ENCODE data around the gene CT45A1. TPM values are rescaled to one million over a fixed set of nuclear protein-coding genes. Genes with fewer than 3 reads are reported as not detected.
A peak's percentile ranks its signal among the peaks of the same experiment; 100 is the strongest.
"Not testable (repeated sequence)": the region's sequence is repeated elsewhere in the genome, so short reads cannot be mapped to it uniquely, and the experiment has no call there.

Gene CT45A1
- total and polyA plus RNA-seq, 4 experiments from 2014 or later = not detected

DNA sequence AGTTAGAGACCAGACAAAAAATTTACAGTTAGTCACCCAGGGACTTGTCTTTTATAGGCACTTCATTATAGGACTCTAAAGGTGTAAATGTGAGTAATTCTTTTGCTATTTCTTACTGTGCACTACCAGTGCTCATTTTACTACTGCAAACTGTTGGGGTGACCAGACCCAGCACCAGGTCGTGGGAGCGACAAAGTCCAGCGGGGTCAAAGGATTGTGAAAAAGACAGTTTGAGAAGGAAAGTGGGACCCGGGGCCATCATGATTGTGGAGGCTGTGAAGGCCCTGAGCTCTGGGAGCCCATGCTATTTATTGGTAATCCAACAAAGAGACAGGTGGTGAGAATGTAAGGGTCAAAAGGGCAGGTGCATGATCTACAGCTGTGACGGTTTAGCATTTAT is 21.2 kb downstream of the CT45A1 start:
- H3K36me3 ChIP-seq (ENCODE audit: insufficient read depth, low read length); H3K4me1 ChIP-seq (ENCODE audit: insufficient read depth, low read length); H3K4me3 ChIP-seq (ENCODE audit: low read length in 2 of 2); CTCF ChIA-PET (ENCODE audit: partially characterized antibody); H3K27ac Mint-ChIP-seq; H3K27me3 ChIP-seq (ENCODE audit: insufficient read depth, low read length); H3K36me3 Mint-ChIP-seq; H3K27ac ChIP-seq (ENCODE audit: low read depth, low read length); H3K9me3 ChIP-seq (ENCODE audit: control insufficient read depth in 1 of 2, low read length in 2 of 2); H3K9me3 Mint-ChIP-seq; H3K27me3 Mint-ChIP-seq; H3K4me3 Mint-ChIP-seq; POLR2A ChIA-PET (ENCODE audit: partially characterized antibody); H3K4me1 Mint-ChIP-seq; intact Hi-C loops (cut with micrococcal nuclease); DNase-seq: not testable (repeated sequence)

DNA sequence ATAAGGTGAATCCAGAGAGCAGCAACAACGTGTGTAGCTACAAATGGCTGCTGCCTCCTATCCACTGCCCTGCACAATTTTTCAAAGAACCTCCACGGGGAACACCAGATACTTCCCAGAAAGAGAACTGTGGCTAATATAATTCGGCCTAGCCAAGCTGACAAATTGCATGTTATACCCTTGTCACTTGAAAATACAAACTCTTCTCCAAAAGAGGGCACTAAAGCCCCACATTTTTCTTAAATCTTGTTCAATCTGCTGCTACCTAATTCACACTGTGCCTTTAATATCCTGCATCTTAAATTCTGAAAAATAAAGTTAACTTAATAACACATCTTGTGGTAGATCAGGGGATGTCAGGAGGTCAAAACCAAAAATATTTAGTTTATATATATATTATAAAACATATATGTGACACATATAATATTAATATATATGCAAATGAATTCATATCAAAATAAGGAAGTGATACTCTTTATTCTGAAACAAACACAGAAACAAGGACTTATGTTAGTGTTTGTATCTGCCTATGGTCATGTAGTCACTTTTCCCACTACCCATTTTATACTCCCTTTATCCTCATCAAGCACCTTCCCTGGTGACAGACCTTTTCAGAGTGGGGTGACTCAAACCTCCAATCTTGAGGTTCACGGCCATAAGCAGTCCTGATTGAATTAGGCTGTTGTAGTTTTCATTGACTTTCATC is 24.1 kb downstream of the CT45A1 start:
- ChIA-PET POLR2A (ENCODE audit: partially characterized antibody) (no interaction called here), CTCF (ENCODE audit: partially characterized antibody) (no interaction called here)
- H3K9me3 Mint-ChIP-seq = no peaks in the 10 kb centered on the region
- Histone ChIP-seq H3K27ac (ENCODE audit: low read depth, low read length) (no peak overlapping the region), H3K4me1 (ENCODE audit: insufficient read depth, low read length) (no peaks in the 10 kb centered on the region), H3K4me3 (ENCODE audit: low read length in 2 of 2) (no peak overlapping the region), H3K36me3 (ENCODE audit: insufficient read depth, low read length) (no peaks in the 10 kb centered on the region), H3K27me3 (ENCODE audit: insufficient read depth, low read length) (no peaks in the 10 kb centered on the region), H3K9me3 (ENCODE audit: control insufficient read depth in 1 of 2, low read length in 2 of 2) (no peaks in the 10 kb centered on the region)
- H3K27me3 Mint-ChIP-seq = peaks cover 0 to 1% of the 10 kb centered on the region in 2 donors
- no peak for DNase-seq
- intact Hi-C loops (cut with micrococcal nuclease) = no loop called here
- no peak overlapping the region for H3K27ac Mint-ChIP-seq
- no peak overlapping the region for H3K4me3 Mint-ChIP-seq
- H3K36me3 Mint-ChIP-seq = no peaks in the 10 kb centered on the region
- H3K4me1 Mint-ChIP-seq = peaks cover 0 to 5% (median 0%) of the 10 kb centered on the region in 4 donors

DNA sequence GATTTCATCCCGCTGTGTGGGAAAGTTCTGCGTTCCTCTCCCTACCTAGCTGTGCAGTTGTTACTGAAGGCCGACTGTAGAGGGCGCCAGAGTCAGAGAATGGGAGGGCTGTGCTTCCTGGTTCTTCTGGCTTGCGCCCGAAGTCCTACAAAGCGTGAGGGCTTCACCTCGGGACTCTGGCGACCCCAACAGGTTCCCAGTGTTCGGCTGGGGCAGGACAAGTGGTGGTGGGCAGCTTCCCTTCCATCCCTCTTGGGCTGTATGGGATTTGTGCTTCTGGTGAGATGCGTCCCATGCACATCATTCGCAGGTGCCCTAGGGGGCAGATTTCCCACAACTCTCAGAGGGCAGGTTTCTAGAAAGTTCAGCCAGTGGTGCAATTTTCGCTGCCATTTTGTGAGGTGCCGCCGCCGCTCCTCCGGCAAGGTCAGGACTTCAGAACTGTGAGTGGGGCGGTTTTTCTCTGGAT is 27.3 kb downstream of the CT45A1 start:
- ChIA-PET POLR2A (ENCODE audit: partially characterized antibody) (no interaction called here), CTCF (ENCODE audit: partially characterized antibody) (no interaction called here)
- peak overlapping the region in 3 of 8 donors; percentile 32 to 58 (median 41) for H3K4me3 Mint-ChIP-seq
- H3K36me3 Mint-ChIP-seq = no peaks in the 10 kb centered on the region
- Histone ChIP-seq H3K27me3 (ENCODE audit: insufficient read depth, low read length) (no peaks in the 10 kb centered on the region), H3K36me3 (ENCODE audit: insufficient read depth, low read length) (no peaks in the 10 kb centered on the region), H3K9me3 (ENCODE audit: control insufficient read depth in 1 of 2, low read length in 2 of 2) (no peaks in the 10 kb centered on the region), H3K4me1 (ENCODE audit: insufficient read depth, low read length) (no peaks in the 10 kb centered on the region), H3K27ac (ENCODE audit: low read depth, low read length) (no peak overlapping the region), H3K4me3 (ENCODE audit: low read length in 2 of 2) (no peak overlapping the region)
- DNase-seq = peak in 4 of 5 donors; percentile 21 to 31 (median 26)
- intact Hi-C loops (cut with micrococcal nuclease) = no loop called here
- H3K27me3 Mint-ChIP-seq = peaks cover 0 to 1% of the 10 kb centered on the region in 2 donors
- no peak overlapping the region for H3K27ac Mint-ChIP-seq
- H3K9me3 Mint-ChIP-seq = no peaks in the 10 kb centered on the region
- H3K4me1 Mint-ChIP-seq = peaks cover 0 to 5% (median 0%) of the 10 kb centered on the region in 4 donors

DNA sequence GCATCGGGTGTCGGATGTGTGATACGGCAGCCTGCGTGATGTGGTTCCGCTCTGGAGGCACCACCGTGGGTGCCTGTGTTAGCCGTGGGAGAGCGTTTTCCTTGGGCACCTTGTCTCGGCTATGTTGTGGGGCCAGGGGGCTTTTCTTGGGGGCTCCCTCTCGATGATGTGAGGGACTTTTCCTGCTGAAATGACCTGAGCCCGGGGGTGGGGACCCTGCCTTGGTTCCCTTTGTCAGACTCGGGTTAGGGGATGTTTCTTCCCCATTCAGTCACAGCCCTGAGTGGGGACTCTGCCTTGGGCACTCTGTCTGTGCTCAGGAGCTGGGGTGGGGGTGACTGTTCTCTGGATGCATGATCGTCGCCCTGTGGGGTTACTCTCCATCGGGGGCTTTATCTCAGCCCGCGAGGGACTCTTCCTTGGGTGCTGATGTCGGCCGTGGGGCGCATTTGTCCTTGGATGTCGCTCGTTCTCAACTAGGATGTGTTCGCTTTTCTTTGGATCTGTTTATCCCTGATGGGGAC is 27.8 kb downstream of the CT45A1 start:
- intact Hi-C loops (cut with micrococcal nuclease) = no loop called here
- Mint-ChIP-seq H3K4me3 (peak overlapping the region in 1 of 8 donors; percentile 47), H3K36me3 (no peaks in the 10 kb centered on the region), H3K27me3 (peaks cover 0 to 1% of the 10 kb centered on the region in 2 donors), H3K9me3 (no peaks in the 10 kb centered on the region), H3K4me1 (peaks cover 0 to 5% (median 0%) of the 10 kb centered on the region in 4 donors), H3K27ac (no peak overlapping the region)
- POLR2A ChIA-PET (ENCODE audit: partially characterized antibody) = no interaction called here
- H3K27ac ChIP-seq (ENCODE audit: low read depth, low read length) = no peak overlapping the region
- H3K36me3 ChIP-seq (ENCODE audit: insufficient read depth, low read length) = no peaks in the 10 kb centered on the region
- no peak for DNase-seq
- no peaks in the 10 kb centered on the region for H3K4me1 ChIP-seq (ENCODE audit: insufficient read depth, low read length)
- H3K4me3 ChIP-seq (ENCODE audit: low read length in 2 of 2) = no peak overlapping the region
- no peaks in the 10 kb centered on the region for H3K27me3 ChIP-seq (ENCODE audit: insufficient read depth, low read length)
- CTCF ChIA-PET (ENCODE audit: partially characterized antibody) = no interaction called here
- no peaks in the 10 kb centered on the region for H3K9me3 ChIP-seq (ENCODE audit: control insufficient read depth in 1 of 2, low read length in 2 of 2)

DNA sequence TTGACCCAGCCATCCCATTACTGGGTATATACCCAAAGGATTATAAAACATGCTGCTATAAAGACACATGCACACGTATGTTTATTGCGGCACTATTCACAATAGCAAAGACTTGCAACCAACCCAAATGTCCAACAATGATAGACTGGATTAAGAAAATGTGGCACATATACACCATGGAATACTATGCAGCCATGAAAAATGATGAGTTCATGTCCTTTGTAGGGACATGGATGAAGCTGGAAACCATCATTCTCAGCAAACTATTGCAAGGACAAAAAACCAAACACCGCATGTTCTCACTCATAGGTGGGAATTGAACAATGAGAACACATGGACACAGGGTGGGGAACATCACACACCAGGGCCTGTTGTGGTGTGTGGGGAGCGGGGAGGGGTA is 31.3 kb downstream of the CT45A1 start:
- H3K4me1 Mint-ChIP-seq; intact Hi-C loops (cut with micrococcal nuclease); DNase-seq; H3K27me3 Mint-ChIP-seq; H3K27me3 ChIP-seq (ENCODE audit: insufficient read depth, low read length); H3K4me1 ChIP-seq (ENCODE audit: insufficient read depth, low read length); H3K36me3 Mint-ChIP-seq; H3K36me3 ChIP-seq (ENCODE audit: insufficient read depth, low read length); CTCF ChIA-PET (ENCODE audit: partially characterized antibody); H3K27ac ChIP-seq (ENCODE audit: low read depth, low read length); H3K9me3 ChIP-seq (ENCODE audit: control insufficient read depth in 1 of 2, low read length in 2 of 2); H3K4me3 ChIP-seq (ENCODE audit: low read length in 2 of 2); H3K9me3 Mint-ChIP-seq; H3K4me3 Mint-ChIP-seq; POLR2A ChIA-PET (ENCODE audit: partially characterized antibody); H3K27ac Mint-ChIP-seq: not testable (repeated sequence)

DNA sequence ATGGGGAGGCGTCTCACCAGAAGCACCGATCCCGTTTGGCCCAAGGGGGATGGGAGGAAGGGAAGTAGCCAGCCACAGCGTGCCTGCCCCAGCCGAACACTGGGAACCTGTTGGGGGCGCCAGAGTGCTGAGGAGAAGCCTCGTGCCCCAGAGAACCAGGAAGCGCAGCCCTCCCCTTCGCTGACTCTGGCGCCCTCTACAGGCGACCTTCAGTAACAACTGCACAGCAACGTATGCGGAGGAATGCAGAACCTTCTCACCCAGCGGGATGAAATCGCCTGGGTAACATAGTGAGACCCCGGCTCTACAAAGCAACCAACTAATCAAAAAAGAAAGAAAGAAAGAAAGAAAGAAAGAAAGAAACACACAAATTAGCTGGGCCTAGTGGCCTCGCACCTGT is 54.7 kb downstream of the CT45A1 start, which contains the start of gene CT45A3:
CT45A3 (minus strand) TSS at position 101 of the 400 bp plus-strand sequence. CDS start 3,747 bp downstream, outside the sequence.
- H3K4me1 ChIP-seq (ENCODE audit: insufficient read depth, low read length); H3K27me3 Mint-ChIP-seq; DNase-seq; H3K27ac Mint-ChIP-seq; H3K4me1 Mint-ChIP-seq; CTCF ChIA-PET (ENCODE audit: partially characterized antibody); H3K36me3 Mint-ChIP-seq; H3K4me3 Mint-ChIP-seq; H3K27ac ChIP-seq (ENCODE audit: low read depth, low read length); intact Hi-C loops (cut with micrococcal nuclease); H3K27me3 ChIP-seq (ENCODE audit: insufficient read depth, low read length); POLR2A ChIA-PET (ENCODE audit: partially characterized antibody); H3K9me3 Mint-ChIP-seq; H3K4me3 ChIP-seq (ENCODE audit: low read length in 2 of 2); H3K9me3 ChIP-seq (ENCODE audit: control insufficient read depth in 1 of 2, low read length in 2 of 2); H3K36me3 ChIP-seq (ENCODE audit: insufficient read depth, low read length): not testable (repeated sequence)

All from CD4-positive, alpha-beta memory T cell (primary cell).